GM18909 (cell line): ENCODE measurements around the gene LGR5.
"Not testable (repeated sequence)": the region's sequence is repeated elsewhere in the genome, so short reads cannot be mapped to it uniquely, and the experiment has no call there.

Experiments used
- ATAC-seq: cut with Tn5 transposase; IDR thresholded peaks from one replicate; pipeline ENCODE4 v1.9.1; 2021; ENCODE audit warnings: mild to moderate bottlenecking; ENCODE audit not compliant: unreplicated experiment, poor library complexity

Gene LGR5

GRCh38 chr12:71465796-71466195 is 26.2 kb downstream of the LGR5 start:
- no peak for ATAC-seq

GRCh38 chr12:71469258-71469750 is 29.7 kb downstream of the LGR5 start:
- ATAC-seq, result no peak

- no peak for ATAC-seq
Measured at GRCh38 chr12:71472441-71472911, 32.9 kb downstream of the LGR5 start.

- no peak for ATAC-seq
Measured at GRCh38 chr12:71474791-71475190, 35.2 kb downstream of the LGR5 start.

GRCh38 chr12:71475280-71475679 is 35.7 kb downstream of the LGR5 start:
- no peak for ATAC-seq

GRCh38 chr12:71476513-71476912 is 36.9 kb downstream of the LGR5 start:
- no peak for ATAC-seq

GRCh38 chr12:71477609-71478008 is 38.0 kb downstream of the LGR5 start:
- no peak for ATAC-seq

GRCh38 chr12:71478270-71478669 is 38.7 kb downstream of the LGR5 start:
- no peak for ATAC-seq

- ATAC-seq, result no peak
Measured at GRCh38 chr12:71484272-71484905, 44.8 kb downstream of the LGR5 start.

GRCh38 chr12:71490844-71491243 is 51.2 kb downstream of the LGR5 start:
- ATAC-seq, result not testable (repeated sequence)

GRCh38 chr12:71492604-71493003 is 53.0 kb downstream of the LGR5 start:
- no peak for ATAC-seq

GRCh38 chr12:71499834-71500233 is 60.2 kb downstream of the LGR5 start:
- ATAC-seq, result no peak

GRCh38 chr12:71503579-71504391 is 64.2 kb downstream of the LGR5 start:
- ATAC-seq, result no peak

GRCh38 chr12:71504476-71504875 is 64.9 kb downstream of the LGR5 start:
- no peak for ATAC-seq

GRCh38 chr12:71509705-71510104 is 70.1 kb downstream of the LGR5 start:
- no peak for ATAC-seq

- ATAC-seq, result no peak
Measured at GRCh38 chr12:71517145-71517846, 77.7 kb downstream of the LGR5 start.

GRCh38 chr12:71521125-71521524 is 81.5 kb downstream of the LGR5 start:
- no peak for ATAC-seq

GRCh38 chr12:71524626-71525025 is 85.0 kb downstream of the LGR5 start:
- no peak for ATAC-seq

GRCh38 chr12:71533703-71534102 is 94.1 kb downstream of the LGR5 start:
- ATAC-seq, result no peak

- peak; percentile 56 for ATAC-seq
Measured at GRCh38 chr12:71536279-71536938, 96.8 kb downstream of the LGR5 start.
